ENCODE results near the gene SFXN3. TPM values are rescaled to one million over a fixed set of nuclear protein-coding genes. Genes with fewer than 3 reads are reported as not detected.
A peak's percentile ranks its signal among the peaks of the same experiment; 100 is the strongest.

Gene SFXN3
- total and polyA plus RNA-seq, 2 of the 13 experiments (the other 11 are each of a cell fraction or from before 2014, with no cell fraction given), result 16.8 to 71.5 TPM

DNA sequence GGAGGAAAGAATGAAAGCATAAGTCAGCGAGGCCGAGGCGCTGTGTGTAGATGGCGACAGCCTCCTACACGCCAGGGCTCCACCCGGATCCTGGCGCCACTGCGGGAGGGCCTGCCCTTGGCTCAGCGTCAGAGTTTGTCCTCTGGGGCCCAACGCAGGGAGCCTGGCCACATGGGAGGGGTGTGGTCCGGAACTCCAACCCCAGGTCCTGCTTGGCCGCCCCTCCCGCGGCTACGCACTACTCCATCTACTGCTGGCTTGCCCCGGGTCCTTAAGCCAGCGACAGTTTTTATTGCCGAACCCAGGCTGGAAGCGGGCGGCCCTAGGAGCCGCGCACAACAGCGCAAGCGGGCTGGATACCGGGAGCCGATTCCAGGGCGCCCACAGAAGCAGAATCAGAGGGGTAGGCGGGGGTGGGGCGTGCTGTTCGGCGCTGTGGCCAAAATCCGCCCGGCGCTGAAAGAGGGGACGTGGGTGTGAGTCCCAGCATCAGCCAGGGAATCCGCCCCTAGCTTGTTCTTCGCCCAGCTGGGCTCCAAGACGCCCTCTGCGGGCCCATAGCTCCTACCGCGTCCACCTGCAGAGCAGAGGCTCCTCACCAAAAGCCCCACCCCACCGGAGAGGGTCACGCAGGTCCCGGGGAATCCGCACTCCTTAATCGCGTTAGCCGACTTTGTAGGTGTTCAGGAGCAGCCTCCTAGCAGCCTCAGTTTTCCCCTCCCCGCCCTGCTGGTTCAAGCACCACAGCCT is 35.3 kb downstream of the SFXN3 start (continued):
- TF ChIP-seq, protein P1, sequence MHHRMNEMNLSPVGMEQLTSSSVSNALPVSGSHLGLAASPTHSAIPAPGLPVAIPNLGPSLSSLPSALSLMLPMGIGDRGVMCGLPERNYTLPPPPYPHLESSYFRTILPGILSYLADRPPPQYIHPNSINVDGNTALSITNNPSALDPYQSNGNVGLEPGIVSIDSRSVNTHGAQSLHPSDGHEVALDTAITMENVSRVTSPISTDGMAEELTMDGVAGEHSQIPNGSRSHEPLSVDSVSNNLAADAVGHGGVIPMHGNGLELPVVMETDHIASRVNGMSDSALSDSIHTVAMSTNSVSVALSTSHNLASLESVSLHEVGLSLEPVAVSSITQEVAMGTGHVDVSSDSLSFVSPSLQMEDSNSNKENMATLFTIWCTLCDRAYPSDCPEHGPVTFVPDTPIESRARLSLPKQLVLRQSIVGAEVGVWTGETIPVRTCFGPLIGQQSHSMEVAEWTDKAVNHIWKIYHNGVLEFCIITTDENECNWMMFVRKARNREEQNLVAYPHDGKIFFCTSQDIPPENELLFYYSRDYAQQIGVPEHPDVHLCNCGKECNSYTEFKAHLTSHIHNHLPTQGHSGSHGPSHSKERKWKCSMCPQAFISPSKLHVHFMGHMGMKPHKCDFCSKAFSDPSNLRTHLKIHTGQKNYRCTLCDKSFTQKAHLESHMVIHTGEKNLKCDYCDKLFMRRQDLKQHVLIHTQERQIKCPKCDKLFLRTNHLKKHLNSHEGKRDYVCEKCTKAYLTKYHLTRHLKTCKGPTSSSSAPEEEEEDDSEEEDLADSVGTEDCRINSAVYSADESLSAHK (CRISPR knock-in tag; IDR thresholded peaks at IDR 0.05; ENCODE audit: borderline replicate concordance), result no peak
- TF ChIP-seq SAP130 (CRISPR knock-in tag; IDR thresholded peaks at IDR 0.05; ENCODE audit: low read depth) (peak; percentile 95), ZNF30 (CRISPR knock-in tag; IDR thresholded peaks at IDR 0.05) (no peak), NFE2L2 (IDR thresholded peaks at IDR 0.05; ENCODE audit: low read length) (no peak), ZNF792 (CRISPR knock-in tag; IDR thresholded peaks at IDR 0.05) (peak; percentile 92; the same call in 1 of the 2 replicates), HMGA1 (CRISPR knock-in tag; conservative IDR thresholded peaks at IDR 0.05) (no peak), PHF20 (CRISPR knock-in tag; IDR thresholded peaks at IDR 0.05) (peak; percentile 48; the same call in 1 of the 2 replicates), CEBPG (CRISPR knock-in tag; IDR thresholded peaks at IDR 0.05) (peak; percentile 58; the same call in 1 of the 2 replicates), ATF7-NPFF (CRISPR knock-in tag; IDR thresholded peaks at IDR 0.05; ENCODE audit: low read depth) (peak; percentile 76), FIP1L1 (IDR thresholded peaks at IDR 0.05; ENCODE audit: borderline replicate concordance, insufficient read depth, low read depth, low read length) (no peak; the same call in 1 of the 2 replicates), CC2D1A (CRISPR knock-in tag; IDR thresholded peaks at IDR 0.05) (no peak), ARID2 (CRISPR knock-in tag; IDR thresholded peaks at IDR 0.05; ENCODE audit: borderline replicate concordance) (peak; percentile 86; the same call in 1 of the 2 replicates), MXI1 (IDR thresholded peaks at IDR 0.05; ENCODE audit: borderline replicate concordance, low read depth, low read length) (peak; percentile 93; the same call in 2 of the 3 replicates), STAG1 (CRISPR knock-in tag; IDR thresholded peaks at IDR 0.05) (peak; percentile 31; the same call in 1 of the 2 replicates), ZNF83 (CRISPR knock-in tag; IDR thresholded peaks at IDR 0.05; ENCODE audit: borderline replicate concordance) (no peak), MIXL1 (CRISPR knock-in tag; IDR thresholded peaks at IDR 0.05) (0 out of 2 replicates have a peak, but pooled peaks have one; percentile 23), POLR2AphosphoS5 (IDR thresholded peaks at IDR 0.05; ENCODE audit: low read depth, low read length) (peak; percentile 65), POLR2A (IDR thresholded peaks at IDR 0.05; ENCODE audit: insufficient read depth in 1 of 2, low read depth in 2 of 2, low read length in 2 of 2) (peak in 1 of 2 experiments; percentile 63; a peak in 2 of 4 replicates), ARNTL (CRISPR knock-in tag; IDR thresholded peaks at IDR 0.05) (peak; percentile 33; the same call in 1 of the 2 replicates), ZNF143 (CRISPR knock-in tag; IDR thresholded peaks at IDR 0.05) (0 out of 2 replicates have a peak, but pooled peaks have one; percentile 25), RXRB (CRISPR knock-in tag; IDR thresholded peaks at IDR 0.05; ENCODE audit: borderline replicate concordance) (peak; percentile 39; the same call in 1 of the 2 replicates), JUN (CRISPR knock-in tag; IDR thresholded peaks at IDR 0.05) (peak; percentile 55; the same call in 1 of the 2 replicates), TBP (CRISPR knock-in tag; IDR thresholded peaks at IDR 0.05) (no peak), ZBTB21 (CRISPR knock-in tag; IDR thresholded peaks at IDR 0.05) (0 out of 2 replicates have a peak, but pooled peaks have one; percentile 24), MEF2D (CRISPR knock-in tag; IDR thresholded peaks at IDR 0.05) (peak; percentile 88)
- TF ChIP-seq, protein P2, sequence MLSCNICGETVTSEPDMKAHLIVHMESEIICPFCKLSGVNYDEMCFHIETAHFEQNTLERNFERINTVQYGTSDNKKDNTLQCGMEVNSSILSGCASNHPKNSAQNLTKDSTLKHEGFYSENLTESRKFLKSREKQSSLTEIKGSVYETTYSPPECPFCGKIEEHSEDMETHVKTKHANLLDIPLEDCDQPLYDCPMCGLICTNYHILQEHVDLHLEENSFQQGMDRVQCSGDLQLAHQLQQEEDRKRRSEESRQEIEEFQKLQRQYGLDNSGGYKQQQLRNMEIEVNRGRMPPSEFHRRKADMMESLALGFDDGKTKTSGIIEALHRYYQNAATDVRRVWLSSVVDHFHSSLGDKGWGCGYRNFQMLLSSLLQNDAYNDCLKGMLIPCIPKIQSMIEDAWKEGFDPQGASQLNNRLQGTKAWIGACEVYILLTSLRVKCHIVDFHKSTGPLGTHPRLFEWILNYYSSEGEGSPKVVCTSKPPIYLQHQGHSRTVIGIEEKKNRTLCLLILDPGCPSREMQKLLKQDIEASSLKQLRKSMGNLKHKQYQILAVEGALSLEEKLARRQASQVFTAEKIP (CRISPR knock-in tag; IDR thresholded peaks at IDR 0.05; ENCODE audit: borderline replicate concordance), result no peak
- TF ChIP-seq, protein P3, sequence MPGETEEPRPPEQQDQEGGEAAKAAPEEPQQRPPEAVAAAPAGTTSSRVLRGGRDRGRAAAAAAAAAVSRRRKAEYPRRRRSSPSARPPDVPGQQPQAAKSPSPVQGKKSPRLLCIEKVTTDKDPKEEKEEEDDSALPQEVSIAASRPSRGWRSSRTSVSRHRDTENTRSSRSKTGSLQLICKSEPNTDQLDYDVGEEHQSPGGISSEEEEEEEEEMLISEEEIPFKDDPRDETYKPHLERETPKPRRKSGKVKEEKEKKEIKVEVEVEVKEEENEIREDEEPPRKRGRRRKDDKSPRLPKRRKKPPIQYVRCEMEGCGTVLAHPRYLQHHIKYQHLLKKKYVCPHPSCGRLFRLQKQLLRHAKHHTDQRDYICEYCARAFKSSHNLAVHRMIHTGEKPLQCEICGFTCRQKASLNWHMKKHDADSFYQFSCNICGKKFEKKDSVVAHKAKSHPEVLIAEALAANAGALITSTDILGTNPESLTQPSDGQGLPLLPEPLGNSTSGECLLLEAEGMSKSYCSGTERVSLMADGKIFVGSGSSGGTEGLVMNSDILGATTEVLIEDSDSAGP (CRISPR knock-in tag; IDR thresholded peaks at IDR 0.05; ENCODE audit: borderline replicate concordance), result peak; percentile 75; the same call in 1 of the 2 replicates
